Esophagus muscularis mucosa (tissue), 4 donors: ENCODE data around the gene RORC. TPM values are rescaled to one million over a fixed set of nuclear protein-coding genes. Genes with fewer than 3 reads are reported as not detected.

Experiments used
- DNase-seq: peaks from one replicate; pipeline ENCODE4 v3.0.0-alpha.2; 2017; ENCODE audit errors: extremely low spot score
- H3K27ac ChIP-seq, 4 donors: fragments of 200-600 bp; sonication (generic); replicated peaks in 1 of 4; 1 replicate in 3 of 4; 2 replicates in 1 of 4; pipeline ENCODE4 v1.5.1; 2016 to 2019; ENCODE audit warnings: mild to moderate bottlenecking in 1 of 4
- H3K27me3 ChIP-seq, 4 donors: fragments of 200-600 bp; sonication (generic); one replicate each; pipeline versions ENCODE4 v1.5.1 to v1.6.0; 2016 to 2019
- H3K36me3 ChIP-seq, 4 donors: fragments of 200-600 bp; sonication (generic); one replicate each; pipeline ENCODE4 v1.5.1; 2016 to 2019
- H3K4me1 ChIP-seq, 4 donors: fragments of 200-600 bp; sonication (generic); one replicate each; pipeline ENCODE4 v1.5.1; 2016 to 2019
- H3K4me3 ChIP-seq, 4 donors: fragments of 200-600 bp; sonication (generic); 1 replicate in 2 of 4; 2 replicates in 2 of 4; pipeline ENCODE4 v1.5.1; 2016 to 2019; ENCODE audit warnings: mild to moderate bottlenecking in 4 of 4, moderate library complexity in 1 of 4
- H3K9me3 ChIP-seq, 4 donors: fragments of 200-600 bp; sonication (generic); 1 replicate in 3 of 4; 2 replicates in 1 of 4; pipeline ENCODE4 v1.5.1; 2016 to 2019
- EP300 ChIP-seq: sonication (generic); formaldehyde crosslinking; IDR thresholded peaks from one replicate; pipeline ENCODE4 v1.6.1; 2017; ENCODE audit warnings: antibody characterized with exemption
- POLR2A ChIP-seq: fragments of 450-650 bp; IDR thresholded peaks from one replicate; pipeline ENCODE4 v1.6.1; 2017; ENCODE audit warnings: antibody characterized with exemption, moderate library complexity, mild to moderate bottlenecking, low read depth
- POLR2AphosphoS5 ChIP-seq, 2 donors: sonication (generic); formaldehyde crosslinking; IDR thresholded peaks; one replicate each; pipeline ENCODE4 v1.6.1; 2017; ENCODE audit warnings: antibody characterized with exemption in 2 of 2
- WGBS: methylation state at CpG from one replicate; pipeline ENCODE4 v1.1.5; 2018; 5-methylcytosine and 5-hydroxymethylcytosine counted together
- intact Hi-C: fragments of 100-400 bp; cut with DNase I; formaldehyde crosslinking; loops from one replicate; pipeline ENCODE4 v1.15.1; 2023
- total RNA-seq, 4 donors: library from RNA; depleted of rRNA; stranded (reverse); fragments of >200 nt; gene quantifications; one replicate each; pipeline versions ENCODE4 v1.1.0 to v1.2.1, GENCODE V29; 2016
- TF ChIP-seq, protein P1 (sequence below), 3 experiments: fragments of 200-600 bp in 2 of 3; fragments of 450-650 bp in 1 of 3; sonication (generic) in 2 of 3; IDR thresholded peaks; one replicate each; pipeline ENCODE4 v1.5.1; 2017 to 2019; ENCODE audit warnings: antibody characterized with exemption in 3 of 3, mild to moderate bottlenecking in 2 of 3, moderate library complexity in 1 of 3

RORC gene
- total RNA-seq, 4 donors from 2014 or later, result 0.11 to 0.17 TPM; not detected in 2

DNA sequence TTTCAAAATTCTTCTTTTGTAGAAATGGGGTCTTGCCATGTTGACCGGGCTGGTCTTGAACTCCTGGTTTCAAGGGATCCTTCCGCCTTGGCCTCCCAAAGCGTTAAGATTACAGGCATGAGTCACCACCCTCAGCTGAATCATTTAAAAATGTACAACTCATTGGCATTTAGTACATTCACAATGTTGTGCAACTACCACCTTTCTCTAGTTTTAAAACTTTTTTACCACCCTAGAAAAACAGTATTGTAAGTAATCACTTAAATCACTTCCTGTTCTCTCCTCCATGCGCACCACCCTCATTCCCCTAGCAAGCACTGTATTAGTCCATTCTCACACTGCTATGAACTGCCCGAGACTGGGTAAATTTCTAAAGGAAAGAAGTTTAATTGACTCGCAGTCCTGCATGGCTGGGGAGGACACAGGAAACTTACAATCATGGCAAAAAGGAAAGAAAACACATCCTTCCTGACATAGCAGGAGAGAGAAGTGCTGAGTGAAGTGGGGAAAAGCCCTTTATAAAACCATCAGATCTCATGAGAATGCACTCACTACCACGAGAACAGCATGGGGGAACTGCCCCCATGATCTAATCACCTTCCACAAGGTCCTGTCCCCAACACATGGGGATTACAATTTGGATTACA, 36.3 kb upstream of the RORC start:
- Histone ChIP-seq H3K36me3 (no peaks in the 10 kb centered on the region), H3K27me3 (peaks cover 0 to 9% (median 0%) of the 10 kb centered on the region in 4 donors), H3K4me3 (no peak overlapping the region), H3K27ac (no peak overlapping the region), H3K9me3 (no peaks in the 10 kb centered on the region), H3K4me1 (peaks cover 0 to 4% (median 0%) of the 10 kb centered on the region in 4 donors)
- 61% methylated on average over 7 of the region's 7 CpGs for WGBS
- intact Hi-C loops, result no loop called here
- DNase-seq, result no peak
- no peak for TF ChIP-seq POLR2AphosphoS5 (IDR thresholded peaks at IDR 0.05)
- no peak for TF ChIP-seq EP300
- TF ChIP-seq POLR2A, result no peak
- TF ChIP-seq, protein P1, sequence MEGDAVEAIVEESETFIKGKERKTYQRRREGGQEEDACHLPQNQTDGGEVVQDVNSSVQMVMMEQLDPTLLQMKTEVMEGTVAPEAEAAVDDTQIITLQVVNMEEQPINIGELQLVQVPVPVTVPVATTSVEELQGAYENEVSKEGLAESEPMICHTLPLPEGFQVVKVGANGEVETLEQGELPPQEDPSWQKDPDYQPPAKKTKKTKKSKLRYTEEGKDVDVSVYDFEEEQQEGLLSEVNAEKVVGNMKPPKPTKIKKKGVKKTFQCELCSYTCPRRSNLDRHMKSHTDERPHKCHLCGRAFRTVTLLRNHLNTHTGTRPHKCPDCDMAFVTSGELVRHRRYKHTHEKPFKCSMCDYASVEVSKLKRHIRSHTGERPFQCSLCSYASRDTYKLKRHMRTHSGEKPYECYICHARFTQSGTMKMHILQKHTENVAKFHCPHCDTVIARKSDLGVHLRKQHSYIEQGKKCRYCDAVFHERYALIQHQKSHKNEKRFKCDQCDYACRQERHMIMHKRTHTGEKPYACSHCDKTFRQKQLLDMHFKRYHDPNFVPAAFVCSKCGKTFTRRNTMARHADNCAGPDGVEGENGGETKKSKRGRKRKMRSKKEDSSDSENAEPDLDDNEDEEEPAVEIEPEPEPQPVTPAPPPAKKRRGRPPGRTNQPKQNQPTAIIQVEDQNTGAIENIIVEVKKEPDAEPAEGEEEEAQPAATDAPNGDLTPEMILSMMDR (IDR thresholded peaks at IDR 0.05), result no peak

DNA sequence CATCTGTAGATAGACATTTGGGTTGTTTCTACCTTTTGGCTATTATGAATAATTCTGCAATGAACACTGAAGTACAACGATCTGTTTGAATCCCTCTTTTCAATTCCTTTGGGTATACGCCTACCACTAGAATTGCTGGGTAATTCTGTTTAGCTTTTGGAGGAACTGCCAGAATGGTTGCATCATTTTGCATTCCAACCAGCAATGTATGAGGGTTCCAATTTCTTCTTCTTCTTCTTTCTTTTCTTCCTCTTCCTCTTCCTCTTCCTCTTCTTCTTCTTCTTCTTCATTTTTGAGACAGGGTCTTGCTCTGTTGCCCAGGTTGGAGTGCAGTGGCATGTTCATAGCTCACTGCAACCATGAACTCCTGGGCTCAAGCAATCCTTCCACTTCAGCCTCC, 35.7 kb upstream of the RORC start:
- TF ChIP-seq, protein P1 (IDR thresholded peaks at IDR 0.05), result no peak
- no peak for TF ChIP-seq EP300
- no peak for TF ChIP-seq POLR2A
- no peak for TF ChIP-seq POLR2AphosphoS5 (IDR thresholded peaks at IDR 0.05)
- H3K27ac ChIP-seq, result no peak overlapping the region
- H3K4me3 ChIP-seq, result no peak overlapping the region
- WGBS, result 74% methylated on average over 2 of the region's 2 CpGs
- H3K27me3 ChIP-seq, result peaks cover 0 to 9% (median 0%) of the 10 kb centered on the region in 4 donors
- peaks cover 0 to 4% (median 0%) of the 10 kb centered on the region in 4 donors for H3K4me1 ChIP-seq
- no peaks in the 10 kb centered on the region for H3K9me3 ChIP-seq
- intact Hi-C loops, result no loop called here
- no peaks in the 10 kb centered on the region for H3K36me3 ChIP-seq
- DNase-seq, result no peak

DNA sequence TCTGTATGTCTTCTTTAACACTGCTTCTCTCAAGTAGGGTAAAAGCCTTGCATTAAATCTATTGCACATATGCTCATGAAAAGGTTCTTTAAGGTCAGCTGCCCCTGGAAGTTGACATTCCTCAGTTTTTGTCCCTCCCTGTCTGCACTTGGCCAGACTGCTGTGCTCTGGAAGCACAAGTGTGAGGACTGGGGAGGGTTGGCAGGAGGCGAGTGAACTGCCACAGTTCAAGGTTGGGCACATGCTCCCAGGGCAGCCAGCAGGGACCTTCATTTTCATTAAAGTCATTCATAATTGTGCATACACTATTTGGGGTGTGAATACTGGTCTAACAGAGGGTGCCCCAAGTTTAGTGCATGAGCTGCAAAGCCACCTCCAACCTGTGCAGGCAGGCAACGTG, 32.8 kb upstream of the RORC start:
- DNase-seq, result peak; percentile 68
- Histone ChIP-seq H3K36me3 (no peaks in the 10 kb centered on the region), H3K9me3 (no peaks in the 10 kb centered on the region), H3K27me3 (peaks cover 0 to 14% (median 0%) of the 10 kb centered on the region in 4 donors), H3K27ac (no peak overlapping the region), H3K4me1 (no peaks in the 10 kb centered on the region), H3K4me3 (no peak overlapping the region)
- intact Hi-C loops, result no loop called here
- TF ChIP-seq POLR2AphosphoS5 (IDR thresholded peaks at IDR 0.05), result no peak
- no peak for TF ChIP-seq EP300
- no peak for TF ChIP-seq POLR2A
- TF ChIP-seq, protein P1 (IDR thresholded peaks at IDR 0.05), result no peak
- 44% methylated on average over 2 of the region's 2 CpGs for WGBS

DNA sequence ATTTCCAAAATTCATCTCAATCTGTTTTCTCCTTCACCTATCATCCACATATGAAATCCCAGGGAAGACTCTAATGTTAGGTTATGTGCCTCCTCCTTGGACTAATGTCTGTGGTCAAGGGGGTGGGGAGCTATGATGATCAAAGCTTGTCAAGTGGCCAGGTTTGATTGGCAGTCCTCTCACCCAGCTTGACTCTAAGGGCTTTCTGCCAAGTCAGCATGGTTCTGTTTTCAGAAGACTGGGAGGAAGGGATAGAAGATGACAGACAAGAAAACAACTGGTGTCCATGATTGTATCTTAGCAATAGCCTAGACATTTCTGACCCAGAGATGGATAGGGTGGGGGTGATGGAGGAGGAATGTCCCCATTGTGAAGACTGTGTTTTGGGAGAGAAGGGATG, 31.0 kb upstream of the RORC start:
- H3K4me3 ChIP-seq, result no peak overlapping the region
- TF ChIP-seq, protein P1 (IDR thresholded peaks at IDR 0.05), result no peak
- TF ChIP-seq POLR2AphosphoS5 (IDR thresholded peaks at IDR 0.05) (no peak), EP300 (no peak), POLR2A (no peak)
- no peaks in the 10 kb centered on the region for H3K36me3 ChIP-seq
- H3K27ac ChIP-seq, result no peak overlapping the region
- no peaks in the 10 kb centered on the region for H3K9me3 ChIP-seq
- no peaks in the 10 kb centered on the region for H3K4me1 ChIP-seq
- H3K27me3 ChIP-seq, result peaks cover 0 to 14% (median 0%) of the 10 kb centered on the region in 4 donors
- intact Hi-C loops, result no loop called here
- DNase-seq, result peak; percentile 53
